Neural cell (in vitro differentiated cells): ENCODE results near the gene DISP3. TPM values are rescaled to one million over a fixed set of nuclear protein-coding genes. Genes with fewer than 3 reads are reported as not detected.

ENCODE experiments used
- H2AFZ ChIP-seq: fragments of 200-600, 300-800 bp; sonication (generic), shearing (Covaris generic); 2 replicates; pipeline ENCODE4 v1.6.0; 2014; ENCODE audit warnings: low read depth, mild to moderate bottlenecking, antibody characterized with exemption, low read length, moderate library complexity
- H3F3A ChIP-seq: fragments of 200-600 bp; shearing (Covaris generic); 2 replicates; pipeline ENCODE4 v1.6.1; 2016; ENCODE audit warnings: mild to moderate bottlenecking, moderate library complexity, mixed read lengths, antibody characterized with exemption, low read length; ENCODE audit not compliant: insufficient read depth, poor library complexity, severe bottlenecking
- H3K27ac ChIP-seq: fragments of 200-600, 300-800 bp; sonication (generic), shearing (Covaris generic); 2 replicates; pipeline ENCODE4 v1.5.1; 2014; ENCODE audit warnings: mild to moderate bottlenecking, low read length, moderate library complexity
- H3K27me3 ChIP-seq: fragments of 300-800, 200-600 bp; sonication (generic), shearing (Covaris generic); 2 replicates; pipeline ENCODE4 v1.6.0; 2014; ENCODE audit warnings: mild to moderate bottlenecking, low read depth, low read length, moderate library complexity; ENCODE audit not compliant: insufficient read depth
- H3K36me3 ChIP-seq: fragments of 300-800, 200-600 bp; sonication (generic), shearing (Covaris generic); 2 replicates; pipeline ENCODE4 v1.5.1; 2014; ENCODE audit warnings: mild to moderate bottlenecking, antibody characterized with exemption, low read length, moderate library complexity; ENCODE audit not compliant: insufficient read depth
- H3K4me2 ChIP-seq: fragments of 300-800, 200-600 bp; sonication (generic), shearing (Covaris generic); 2 replicates; pipeline ENCODE4 v1.6.0; 2014; ENCODE audit warnings: mild to moderate bottlenecking, low read length
- H3K4me3 ChIP-seq: fragments of 300-800, 200-600 bp; sonication (generic), shearing (Covaris generic); 2 replicates; pipeline ENCODE4 v1.5.1; 2014; ENCODE audit warnings: mild to moderate bottlenecking, low read length, moderate library complexity
- H3K79me2 ChIP-seq: fragments of 200-600 bp; shearing (Covaris generic); replicated peaks from 2 replicates; pipeline ENCODE4 v1.6.0; 2014; ENCODE audit warnings: mild to moderate bottlenecking, low read length, moderate library complexity; ENCODE audit not compliant: insufficient read depth
- H3K9ac ChIP-seq: fragments of 300-800, 200-600 bp; sonication (generic), shearing (Covaris generic); 2 replicates; pipeline ENCODE4 v1.6.1; 2016; ENCODE audit warnings: mild to moderate bottlenecking, low read length, mixed read lengths
- H3K9me2 ChIP-seq: fragments of 200-600 bp; shearing (Covaris generic); 2 replicates; pipeline ENCODE4 v1.6.1; 2016; ENCODE audit warnings: mild to moderate bottlenecking, low read length, mixed read lengths; ENCODE audit not compliant: insufficient read depth
- H3K9me3 ChIP-seq: fragments of 200-600, 300-800 bp; sonication (generic), shearing (Covaris generic); 2 replicates; pipeline ENCODE4 v1.6.1; 2016; ENCODE audit warnings: mild to moderate bottlenecking, mixed run types, low read length, moderate library complexity, mixed read lengths
- H4K20me1 ChIP-seq: fragments of 200-600 bp; shearing (Covaris generic); 2 replicates; pipeline ENCODE4 v1.6.1; 2016; ENCODE audit warnings: mild to moderate bottlenecking, mixed run types; ENCODE audit not compliant: insufficient read depth
- EP300 ChIP-seq: fragments of 450-650 bp; conservative IDR thresholded peaks from 2 replicates; pipeline ENCODE4 v1.6.1; 2014; ENCODE audit warnings: antibody characterized with exemption, mild to moderate bottlenecking, moderate library complexity; ENCODE audit not compliant: poor library complexity, severe bottlenecking
- EZH2 ChIP-seq: fragments of 200-600, 300-800 bp; shearing (Covaris generic), sonication (generic); IDR thresholded peaks from 2 replicates; pipeline ENCODE4 v1.6.1; 2014; ENCODE audit warnings: antibody characterized with exemption, low read length, borderline replicate concordance, mild to moderate bottlenecking; ENCODE audit not compliant: insufficient read depth, poor library complexity, severe bottlenecking
- MXI1 ChIP-seq: fragments of 450-650 bp; conservative IDR thresholded peaks from 2 replicates; pipeline ENCODE4 v1.6.1; 2014; ENCODE audit warnings: antibody characterized with exemption, mild to moderate bottlenecking; ENCODE audit not compliant: poor library complexity, severe bottlenecking
- POLR2AphosphoS5 ChIP-seq: IDR thresholded peaks from 2 replicates; pipeline ENCODE4 v1.6.1; 2012
- RAD21 ChIP-seq: fragments of 450-650 bp; conservative IDR thresholded peaks from 2 replicates; pipeline ENCODE4 v1.6.1; 2014; ENCODE audit warnings: antibody characterized with exemption, mild to moderate bottlenecking, moderate library complexity
- SMC3 ChIP-seq: fragments of 450-650 bp; conservative IDR thresholded peaks from 2 replicates; pipeline ENCODE4 v1.6.1; 2014; ENCODE audit warnings: antibody characterized with exemption, mild to moderate bottlenecking, moderate library complexity; ENCODE audit not compliant: poor library complexity
- TAF1 ChIP-seq: IDR thresholded peaks from 2 replicates; pipeline ENCODE4 v1.6.1; 2012; ENCODE audit warnings: low read depth
- polyA plus RNA-seq: library from polyadenylated mRNA; depleted of rRNA; stranded (reverse); fragments of >200 nt; gene quantifications from 2 replicates; pipeline ENCODE4 v1.2.3, GENCODE V29; 2014
- TF ChIP-seq, protein P1 (sequence below): IDR thresholded peaks from 2 replicates; pipeline ENCODE4 v1.6.1; 2012; ENCODE audit warnings: borderline replicate concordance
- TF ChIP-seq, protein P2 (sequence below): fragments of 450-650 bp; IDR thresholded peaks from 2 replicates; pipeline ENCODE4 v1.5.1; 2014; ENCODE audit warnings: antibody characterized with exemption, mild to moderate bottlenecking, moderate library complexity; ENCODE audit not compliant: poor library complexity, severe bottlenecking

Gene DISP3
- polyA plus RNA-seq, 1 donor from 2014 or later = 14.9 TPM

- Histone ChIP-seq H3K27ac (no peak overlapping the region), H4K20me1 (no peaks in the 10 kb centered on the region), H2AFZ (no peak overlapping the region), H3K27me3 (no peaks in the 10 kb centered on the region), H3K4me2 (no peak overlapping the region), H3F3A (no peaks in the 10 kb centered on the region), H3K79me2 (no peaks in the 10 kb centered on the region), H3K4me3 (no peak overlapping the region), H3K9me2 (no peaks in the 10 kb centered on the region), H3K36me3 (peaks cover 6% of the 10 kb centered on the region), H3K9ac (no peak overlapping the region), H3K9me3 (no peaks in the 10 kb centered on the region)
- TF ChIP-seq MXI1 (no peak), POLR2AphosphoS5 (no peak), TAF1 (no peak), EP300 (no peak), SMC3 (no peak), RAD21 (no peak), EZH2 (no peak)
- TF ChIP-seq, protein P1, sequence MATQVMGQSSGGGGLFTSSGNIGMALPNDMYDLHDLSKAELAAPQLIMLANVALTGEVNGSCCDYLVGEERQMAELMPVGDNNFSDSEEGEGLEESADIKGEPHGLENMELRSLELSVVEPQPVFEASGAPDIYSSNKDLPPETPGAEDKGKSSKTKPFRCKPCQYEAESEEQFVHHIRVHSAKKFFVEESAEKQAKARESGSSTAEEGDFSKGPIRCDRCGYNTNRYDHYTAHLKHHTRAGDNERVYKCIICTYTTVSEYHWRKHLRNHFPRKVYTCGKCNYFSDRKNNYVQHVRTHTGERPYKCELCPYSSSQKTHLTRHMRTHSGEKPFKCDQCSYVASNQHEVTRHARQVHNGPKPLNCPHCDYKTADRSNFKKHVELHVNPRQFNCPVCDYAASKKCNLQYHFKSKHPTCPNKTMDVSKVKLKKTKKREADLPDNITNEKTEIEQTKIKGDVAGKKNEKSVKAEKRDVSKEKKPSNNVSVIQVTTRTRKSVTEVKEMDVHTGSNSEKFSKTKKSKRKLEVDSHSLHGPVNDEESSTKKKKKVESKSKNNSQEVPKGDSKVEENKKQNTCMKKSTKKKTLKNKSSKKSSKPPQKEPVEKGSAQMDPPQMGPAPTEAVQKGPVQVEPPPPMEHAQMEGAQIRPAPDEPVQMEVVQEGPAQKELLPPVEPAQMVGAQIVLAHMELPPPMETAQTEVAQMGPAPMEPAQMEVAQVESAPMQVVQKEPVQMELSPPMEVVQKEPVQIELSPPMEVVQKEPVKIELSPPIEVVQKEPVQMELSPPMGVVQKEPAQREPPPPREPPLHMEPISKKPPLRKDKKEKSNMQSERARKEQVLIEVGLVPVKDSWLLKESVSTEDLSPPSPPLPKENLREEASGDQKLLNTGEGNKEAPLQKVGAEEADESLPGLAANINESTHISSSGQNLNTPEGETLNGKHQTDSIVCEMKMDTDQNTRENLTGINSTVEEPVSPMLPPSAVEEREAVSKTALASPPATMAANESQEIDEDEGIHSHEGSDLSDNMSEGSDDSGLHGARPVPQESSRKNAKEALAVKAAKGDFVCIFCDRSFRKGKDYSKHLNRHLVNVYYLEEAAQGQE = no peak
- TF ChIP-seq, protein P2, sequence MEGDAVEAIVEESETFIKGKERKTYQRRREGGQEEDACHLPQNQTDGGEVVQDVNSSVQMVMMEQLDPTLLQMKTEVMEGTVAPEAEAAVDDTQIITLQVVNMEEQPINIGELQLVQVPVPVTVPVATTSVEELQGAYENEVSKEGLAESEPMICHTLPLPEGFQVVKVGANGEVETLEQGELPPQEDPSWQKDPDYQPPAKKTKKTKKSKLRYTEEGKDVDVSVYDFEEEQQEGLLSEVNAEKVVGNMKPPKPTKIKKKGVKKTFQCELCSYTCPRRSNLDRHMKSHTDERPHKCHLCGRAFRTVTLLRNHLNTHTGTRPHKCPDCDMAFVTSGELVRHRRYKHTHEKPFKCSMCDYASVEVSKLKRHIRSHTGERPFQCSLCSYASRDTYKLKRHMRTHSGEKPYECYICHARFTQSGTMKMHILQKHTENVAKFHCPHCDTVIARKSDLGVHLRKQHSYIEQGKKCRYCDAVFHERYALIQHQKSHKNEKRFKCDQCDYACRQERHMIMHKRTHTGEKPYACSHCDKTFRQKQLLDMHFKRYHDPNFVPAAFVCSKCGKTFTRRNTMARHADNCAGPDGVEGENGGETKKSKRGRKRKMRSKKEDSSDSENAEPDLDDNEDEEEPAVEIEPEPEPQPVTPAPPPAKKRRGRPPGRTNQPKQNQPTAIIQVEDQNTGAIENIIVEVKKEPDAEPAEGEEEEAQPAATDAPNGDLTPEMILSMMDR = no peak
These were observed 35.4 kb downstream of the DISP3 start for GRCh38 chr1:11514366-11514765.

DNA sequence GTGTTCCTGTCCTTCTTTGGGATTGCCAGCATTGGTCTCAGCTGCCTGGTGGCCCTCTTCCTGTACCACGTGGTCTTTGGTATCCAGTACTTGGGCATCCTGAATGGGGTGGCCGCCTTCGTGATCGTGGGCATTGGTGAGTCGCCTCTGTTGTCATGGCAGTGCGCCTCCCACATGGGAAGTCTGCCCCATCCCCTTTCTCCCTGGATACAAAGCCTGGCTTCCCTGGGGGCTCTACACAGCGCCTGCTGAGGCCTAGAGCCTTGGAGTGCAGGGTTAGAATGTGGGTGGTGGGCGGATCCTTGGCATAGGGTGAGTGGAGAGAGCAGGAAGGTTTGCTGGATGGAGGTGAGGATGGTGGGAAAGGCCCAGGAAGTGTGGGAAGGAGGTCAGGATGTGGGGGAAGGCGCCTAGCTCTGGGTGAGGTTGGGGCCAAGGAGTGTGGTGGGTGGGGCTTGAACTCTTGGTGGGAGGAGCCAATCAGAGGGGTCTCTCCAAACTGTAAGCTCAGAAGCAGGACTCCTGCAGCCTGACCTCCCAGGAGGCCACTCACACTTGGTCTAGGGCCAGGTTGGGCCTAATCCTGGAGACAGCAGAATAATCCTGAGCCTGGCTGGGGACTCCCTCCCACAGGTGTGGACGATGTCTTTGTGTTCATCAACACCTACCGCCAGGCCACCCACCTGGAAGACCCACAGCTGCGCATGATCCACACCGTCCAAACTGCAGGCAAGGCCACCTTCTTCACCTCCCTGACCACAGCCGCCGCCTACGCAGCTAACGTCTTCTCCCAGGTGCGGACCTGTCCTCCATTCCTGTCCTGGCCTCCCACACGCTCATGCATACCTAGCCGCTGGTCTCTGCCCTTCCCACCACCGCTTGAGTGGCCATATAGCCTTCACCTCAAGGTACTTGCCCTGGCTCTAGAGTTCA lies 36.7 kb downstream of the DISP3 start:
- Histone ChIP-seq H3K27me3 (no peaks in the 10 kb centered on the region), H3K36me3 (peaks cover 6% of the 10 kb centered on the region), H4K20me1 (no peaks in the 10 kb centered on the region), H2AFZ (no peak overlapping the region), H3F3A (no peaks in the 10 kb centered on the region), H3K79me2 (no peaks in the 10 kb centered on the region), H3K27ac (no peak overlapping the region), H3K9ac (no peak overlapping the region), H3K4me3 (no peak overlapping the region), H3K9me2 (no peaks in the 10 kb centered on the region), H3K4me2 (no peak overlapping the region), H3K9me3 (no peaks in the 10 kb centered on the region)
- no peak for TF ChIP-seq EZH2
- TF ChIP-seq, protein P2 = no peak
- no peak for TF ChIP-seq RAD21
- TF ChIP-seq, protein P1 = no peak
